Testis (tissue), 3 donors: ENCODE measurements around the gene FEN1. TPM values are rescaled to one million over a fixed set of nuclear protein-coding genes. Genes with fewer than 3 reads are reported as not detected.

ENCODE experiments used
- DNase-seq: peaks from one replicate; pipeline ENCODE4 v3.0.0-alpha.2; 2019
- H3K27ac ChIP-seq, 2 donors: fragments of 200-600 bp; sonication (generic); one replicate each; pipeline ENCODE4 v1.5.1; 2019
- H3K27me3 ChIP-seq: fragments of 200-600 bp; sonication (generic); one replicate; pipeline ENCODE4 v1.5.1; 2019
- H3K36me3 ChIP-seq: fragments of 200-600 bp; sonication (generic); one replicate; pipeline ENCODE4 v1.5.1; 2017; ENCODE audit warnings: low read depth; ENCODE audit errors: missing control alignments
- H3K4me1 ChIP-seq: fragments of 200-600 bp; sonication (generic); one replicate; pipeline ENCODE4 v1.5.1; 2019
- H3K4me3 ChIP-seq, 2 donors: fragments of 200-600 bp; sonication (generic); one replicate each; pipeline ENCODE4 v1.5.1; 2017 to 2019
- H3K9me3 ChIP-seq: fragments of 200-600 bp; sonication (generic); one replicate; pipeline ENCODE4 v1.5.1; 2017
- POLR2A ChIP-seq: fragments of 450-650 bp; IDR thresholded peaks from one replicate; pipeline ENCODE4 v1.6.1; 2017; ENCODE audit warnings: antibody characterized with exemption, mild to moderate bottlenecking, moderate library complexity
- WGBS, 2 donors: methylation state at CpG; one replicate each; pipeline ENCODE4 v1.1.5; 2018; 5-methylcytosine and 5-hydroxymethylcytosine counted together
- intact Hi-C: fragments of 100-400 bp; cut with DNase I; formaldehyde crosslinking; loops from one replicate; pipeline ENCODE4 v1.15.1; 2023; ENCODE audit warnings: low total_unique reads
- polyA plus RNA-seq: library from polyadenylated mRNA; stranded (reverse); fragments of 350-450 nt; fragmentation: Illumina TruSeq; extraction: RNeasy Lipid Tissue Mini Kit (QIAGEN cat#74804); gene quantifications from one replicate; pipeline ENCODE4 v1.2.3, GENCODE V29; 2014; ENCODE audit warnings: low read depth, low replicate concordance; ENCODE audit not compliant: insufficient read depth
- total RNA-seq, 2 donors: library from RNA; depleted of rRNA; stranded (reverse); fragments of >200 nt; gene quantifications; one replicate each; pipeline ENCODE4 v1.2.3, GENCODE V29; 2016
- TF ChIP-seq, protein P1 (sequence below), 3 experiments: fragments of 450-650 bp in 2 of 3; fragments of 200-600 bp in 1 of 3; sonication (generic) in 1 of 3; IDR thresholded peaks; one replicate each; pipeline ENCODE4 v1.5.1; 2016 to 2019; ENCODE audit warnings: antibody characterized with exemption in 3 of 3, mild to moderate bottlenecking in 2 of 3, moderate library complexity in 1 of 3

FEN1 gene
- total and polyA plus RNA-seq, 3 donors from 2014 or later = 22.7 to 31.5 (median 27.3) TPM

DNA sequence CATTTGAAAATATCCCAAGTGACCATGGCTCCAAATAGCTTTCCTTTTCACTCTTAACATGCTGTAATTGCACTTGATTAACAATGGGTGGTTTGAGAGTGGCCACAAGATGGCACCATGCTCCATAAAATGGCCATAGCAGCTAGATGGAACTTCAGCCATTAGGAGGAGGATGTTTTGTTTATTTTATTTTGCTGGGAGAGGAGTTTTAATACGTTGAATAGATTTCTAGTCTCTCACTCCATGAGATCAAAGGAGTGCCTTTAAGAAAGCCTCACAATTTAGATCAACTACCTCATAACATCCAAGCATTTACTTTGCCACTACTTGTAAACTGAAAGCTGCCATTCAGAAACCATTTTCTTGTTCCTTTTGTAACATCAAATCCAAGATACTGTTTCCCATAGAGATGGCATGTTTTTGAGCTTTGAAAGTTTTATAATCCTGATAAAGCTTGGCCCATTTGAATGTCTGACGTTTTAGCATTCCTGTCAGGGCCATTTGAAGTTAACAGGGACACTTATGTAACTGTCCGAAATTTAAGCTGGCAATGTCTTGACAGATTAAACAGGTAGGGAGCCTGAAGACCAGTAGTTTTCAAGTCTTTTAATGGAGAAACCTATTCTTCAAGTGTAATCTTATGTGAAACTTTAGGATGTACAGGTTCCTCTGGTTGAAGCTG, 4.7 kb downstream of the FEN1 start:
- Histone ChIP-seq H3K27ac (peak overlapping the region in 1 of 2 donors; percentile 54), H3K36me3 (no peaks in the 10 kb centered on the region), H3K9me3 (no peaks in the 10 kb centered on the region), H3K4me3 (no peak overlapping the region), H3K27me3 (no peaks in the 10 kb centered on the region), H3K4me1 (peaks cover 13% of the 10 kb centered on the region)
- no peak for TF ChIP-seq POLR2A
- TF ChIP-seq, protein P1, sequence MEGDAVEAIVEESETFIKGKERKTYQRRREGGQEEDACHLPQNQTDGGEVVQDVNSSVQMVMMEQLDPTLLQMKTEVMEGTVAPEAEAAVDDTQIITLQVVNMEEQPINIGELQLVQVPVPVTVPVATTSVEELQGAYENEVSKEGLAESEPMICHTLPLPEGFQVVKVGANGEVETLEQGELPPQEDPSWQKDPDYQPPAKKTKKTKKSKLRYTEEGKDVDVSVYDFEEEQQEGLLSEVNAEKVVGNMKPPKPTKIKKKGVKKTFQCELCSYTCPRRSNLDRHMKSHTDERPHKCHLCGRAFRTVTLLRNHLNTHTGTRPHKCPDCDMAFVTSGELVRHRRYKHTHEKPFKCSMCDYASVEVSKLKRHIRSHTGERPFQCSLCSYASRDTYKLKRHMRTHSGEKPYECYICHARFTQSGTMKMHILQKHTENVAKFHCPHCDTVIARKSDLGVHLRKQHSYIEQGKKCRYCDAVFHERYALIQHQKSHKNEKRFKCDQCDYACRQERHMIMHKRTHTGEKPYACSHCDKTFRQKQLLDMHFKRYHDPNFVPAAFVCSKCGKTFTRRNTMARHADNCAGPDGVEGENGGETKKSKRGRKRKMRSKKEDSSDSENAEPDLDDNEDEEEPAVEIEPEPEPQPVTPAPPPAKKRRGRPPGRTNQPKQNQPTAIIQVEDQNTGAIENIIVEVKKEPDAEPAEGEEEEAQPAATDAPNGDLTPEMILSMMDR (IDR thresholded peaks at IDR 0.05) = peak; percentile 81 to 94 (median 91)
- intact Hi-C loops = loop anchor here (10.0 kb wide), 2 partner anchors 157 to 307 kb away; partner anchors contain the start of gene BEST1
- peak; percentile 91 for DNase-seq
- whole genome bisulfite sequencing, 2 donors = 37 to 44% methylated on average over 3 of the region's 3 CpGs

DNA sequence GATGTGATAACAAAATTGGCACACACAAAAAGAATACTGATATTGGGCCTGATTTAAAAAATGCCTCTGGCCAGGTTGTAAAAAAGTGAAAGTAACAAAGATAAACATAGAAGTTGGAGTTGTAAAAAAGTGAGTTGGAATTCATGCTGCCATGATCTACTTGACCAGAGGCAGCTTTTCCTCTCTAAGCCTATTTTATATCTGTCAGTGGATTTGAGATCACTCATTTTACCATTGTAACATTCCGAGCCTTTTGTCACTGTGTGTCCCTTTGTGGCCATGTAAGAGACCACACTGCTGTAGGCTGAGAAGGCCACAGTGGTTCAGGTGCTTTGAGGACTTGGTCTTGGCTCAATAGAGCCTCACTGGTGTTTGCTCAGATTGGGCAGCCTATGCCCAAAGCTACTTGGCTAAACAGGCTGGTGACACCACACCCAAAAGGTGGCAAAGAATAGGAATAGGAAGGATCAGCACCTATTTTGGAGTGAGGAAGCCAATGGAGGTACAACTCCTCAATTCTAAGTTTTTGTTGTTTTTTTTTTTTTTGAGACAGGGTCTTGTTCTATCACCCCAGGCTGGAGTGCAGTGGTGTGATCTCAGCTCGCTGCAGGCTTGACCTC, 7.1 kb downstream of the FEN1 start:
- H3K9me3 ChIP-seq = no peaks in the 10 kb centered on the region
- WGBS, 2 donors = 90 to 96% methylated on average over 2 of the region's 2 CpGs
- no peak overlapping the region for H3K4me3 ChIP-seq
- no peak for TF ChIP-seq POLR2A
- TF ChIP-seq, protein P1 (IDR thresholded peaks at IDR 0.05) = no peak
- H3K27me3 ChIP-seq = no peaks in the 10 kb centered on the region
- H3K27ac ChIP-seq = no peak overlapping the region
- peaks cover 6% of the 10 kb centered on the region for H3K4me1 ChIP-seq
- no peaks in the 10 kb centered on the region for H3K36me3 ChIP-seq
- DNase-seq = no peak
- intact Hi-C loops = loop anchor here (10.0 kb wide), 2 partner anchors 155 to 305 kb away; partner anchors contain the start of gene BEST1

DNA sequence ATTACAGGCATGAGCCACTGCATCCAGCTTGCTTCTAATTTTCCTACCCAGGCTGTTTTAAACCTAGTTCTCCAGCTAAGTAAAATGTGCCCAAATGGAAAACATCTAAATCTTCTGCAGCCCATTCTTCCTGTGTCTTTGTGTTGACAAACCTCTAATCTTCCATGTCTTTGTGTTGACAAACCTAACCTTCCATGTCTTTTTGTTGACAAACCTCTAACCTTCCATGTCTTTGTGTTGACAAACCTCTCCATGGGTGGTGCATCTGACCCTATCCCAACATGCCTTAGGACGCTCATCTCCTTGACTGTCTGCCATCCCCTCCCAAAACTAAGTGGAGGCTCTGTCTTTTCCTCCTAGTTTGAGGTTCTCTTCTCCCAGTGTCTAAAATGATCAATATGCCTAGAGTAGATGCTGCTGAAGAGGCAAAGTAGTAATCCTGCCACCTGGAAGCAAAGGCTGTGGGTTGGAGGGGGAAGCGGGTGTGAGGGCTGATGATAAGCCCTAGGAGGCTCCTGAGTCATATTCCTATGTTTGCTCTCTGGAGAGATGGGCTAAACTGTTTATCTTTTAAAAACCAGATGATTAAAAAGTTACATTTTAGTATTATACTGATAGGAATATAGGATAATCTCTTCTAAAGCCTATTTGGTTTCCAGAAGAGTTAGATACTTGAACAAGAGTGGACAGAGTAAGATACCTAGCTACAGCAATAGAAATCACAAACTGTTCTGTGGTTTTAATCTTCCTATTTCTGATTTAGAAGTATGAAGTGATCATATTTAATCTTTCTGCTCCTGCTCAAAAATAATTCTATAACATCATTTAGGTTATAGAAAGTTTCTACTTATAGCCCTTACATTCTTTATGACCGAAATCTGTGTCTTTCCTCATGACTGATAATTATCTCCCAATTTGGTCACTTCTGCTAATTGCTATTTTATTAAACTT, 7.9 kb downstream of the FEN1 start:
- WGBS, 2 donors = 83 to 86% methylated on average over 3 of the region's 3 CpGs
- Histone ChIP-seq H3K36me3 (no peaks in the 10 kb centered on the region), H3K9me3 (no peaks in the 10 kb centered on the region), H3K27ac (no peak overlapping the region), H3K4me1 (peaks cover 6% of the 10 kb centered on the region), H3K4me3 (no peak overlapping the region), H3K27me3 (no peaks in the 10 kb centered on the region)
- TF ChIP-seq, protein P1 (IDR thresholded peaks at IDR 0.05) = no peak
- no peak for TF ChIP-seq POLR2A
- intact Hi-C loops = no loop called here
- no peak for DNase-seq

DNA sequence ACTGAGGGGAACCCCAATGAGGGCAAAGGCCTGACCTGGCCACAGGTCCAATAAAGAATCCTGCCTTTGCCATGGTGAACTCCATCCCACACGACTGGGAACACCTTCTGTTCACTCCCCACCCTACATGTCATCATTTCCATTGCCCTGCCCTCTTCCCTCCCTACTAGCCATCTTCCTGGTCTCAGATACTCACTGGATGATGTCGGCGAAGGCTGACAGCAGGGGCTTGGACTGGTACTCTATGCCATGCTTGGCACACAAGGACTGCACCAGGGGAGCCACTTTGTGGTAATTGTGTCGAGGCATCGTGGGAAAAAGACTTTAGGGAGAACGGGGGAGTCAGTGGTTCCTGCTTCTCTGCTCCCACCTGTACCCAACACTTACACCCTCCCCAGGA, 9.9 kb downstream of the FEN1 start:
- intact Hi-C loops = no loop called here
- no peak for TF ChIP-seq POLR2A
- no peaks in the 10 kb centered on the region for H3K36me3 ChIP-seq
- H3K27ac ChIP-seq = no peak overlapping the region
- peaks cover 2% of the 10 kb centered on the region for H3K4me1 ChIP-seq
- no peaks in the 10 kb centered on the region for H3K27me3 ChIP-seq
- WGBS, 2 donors = 89 to 92% methylated on average over 6 of the region's 6 CpGs
- DNase-seq = no peak
- no peaks in the 10 kb centered on the region for H3K9me3 ChIP-seq
- no peak overlapping the region for H3K4me3 ChIP-seq
